LNCAP (cell line): ENCODE results near the gene MT1A.

Experiments used
- TF ChIP-seq, protein P1 (sequence below): fragments of 450-650 bp; IDR thresholded peaks from 2 replicates; pipeline ENCODE4 v1.5.1; 2017; ENCODE audit warnings: mild to moderate bottlenecking

MT1A gene

DNA sequence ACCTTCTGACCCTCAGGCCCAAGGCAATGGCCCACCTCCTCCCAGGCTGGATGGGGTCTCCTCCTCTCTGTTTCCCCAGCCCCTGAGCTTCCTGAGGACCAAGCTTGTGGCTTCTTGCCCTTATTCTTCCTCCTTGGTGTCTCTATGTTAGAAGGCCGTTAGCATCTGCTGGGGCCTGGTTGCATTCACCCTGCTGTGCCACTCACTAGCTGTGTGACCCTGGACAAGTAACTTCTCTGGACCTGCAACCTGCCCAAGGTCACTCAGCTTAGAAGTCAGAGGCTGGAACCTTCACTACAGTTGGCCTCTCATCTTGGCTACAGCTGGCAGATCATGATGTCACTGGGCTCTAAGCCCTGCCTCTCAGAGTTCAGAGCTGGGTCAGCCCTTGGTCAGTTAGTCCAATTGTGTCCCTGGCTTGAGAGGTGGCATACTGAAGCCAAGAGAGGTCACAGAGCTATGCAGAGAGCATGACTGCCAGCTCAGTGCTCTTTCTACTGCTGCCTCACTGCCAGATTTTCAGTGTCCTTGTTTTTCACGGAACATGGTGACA, 27.1 kb upstream of the MT1A start:
- TF ChIP-seq, protein P1, sequence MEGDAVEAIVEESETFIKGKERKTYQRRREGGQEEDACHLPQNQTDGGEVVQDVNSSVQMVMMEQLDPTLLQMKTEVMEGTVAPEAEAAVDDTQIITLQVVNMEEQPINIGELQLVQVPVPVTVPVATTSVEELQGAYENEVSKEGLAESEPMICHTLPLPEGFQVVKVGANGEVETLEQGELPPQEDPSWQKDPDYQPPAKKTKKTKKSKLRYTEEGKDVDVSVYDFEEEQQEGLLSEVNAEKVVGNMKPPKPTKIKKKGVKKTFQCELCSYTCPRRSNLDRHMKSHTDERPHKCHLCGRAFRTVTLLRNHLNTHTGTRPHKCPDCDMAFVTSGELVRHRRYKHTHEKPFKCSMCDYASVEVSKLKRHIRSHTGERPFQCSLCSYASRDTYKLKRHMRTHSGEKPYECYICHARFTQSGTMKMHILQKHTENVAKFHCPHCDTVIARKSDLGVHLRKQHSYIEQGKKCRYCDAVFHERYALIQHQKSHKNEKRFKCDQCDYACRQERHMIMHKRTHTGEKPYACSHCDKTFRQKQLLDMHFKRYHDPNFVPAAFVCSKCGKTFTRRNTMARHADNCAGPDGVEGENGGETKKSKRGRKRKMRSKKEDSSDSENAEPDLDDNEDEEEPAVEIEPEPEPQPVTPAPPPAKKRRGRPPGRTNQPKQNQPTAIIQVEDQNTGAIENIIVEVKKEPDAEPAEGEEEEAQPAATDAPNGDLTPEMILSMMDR = no peak

DNA sequence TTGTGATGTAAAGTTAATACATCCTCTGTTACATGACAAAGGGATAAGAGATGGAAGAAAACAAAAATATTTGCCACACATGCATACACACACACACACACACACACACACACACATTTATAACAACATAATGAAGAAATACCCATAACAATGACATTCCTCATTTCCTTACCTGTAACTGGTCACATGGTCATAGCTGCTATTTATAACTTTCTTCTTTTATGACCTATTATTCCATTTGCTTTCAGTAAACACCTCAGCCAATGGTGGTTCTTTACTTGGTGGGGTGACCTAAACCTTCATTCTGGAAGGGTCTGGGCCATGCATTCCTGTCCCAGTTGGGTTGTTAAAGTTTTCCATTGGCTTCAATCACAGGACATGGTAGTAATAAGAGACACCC, 24.8 kb upstream of the MT1A start:
- TF ChIP-seq, protein P1 = no peak

DNA sequence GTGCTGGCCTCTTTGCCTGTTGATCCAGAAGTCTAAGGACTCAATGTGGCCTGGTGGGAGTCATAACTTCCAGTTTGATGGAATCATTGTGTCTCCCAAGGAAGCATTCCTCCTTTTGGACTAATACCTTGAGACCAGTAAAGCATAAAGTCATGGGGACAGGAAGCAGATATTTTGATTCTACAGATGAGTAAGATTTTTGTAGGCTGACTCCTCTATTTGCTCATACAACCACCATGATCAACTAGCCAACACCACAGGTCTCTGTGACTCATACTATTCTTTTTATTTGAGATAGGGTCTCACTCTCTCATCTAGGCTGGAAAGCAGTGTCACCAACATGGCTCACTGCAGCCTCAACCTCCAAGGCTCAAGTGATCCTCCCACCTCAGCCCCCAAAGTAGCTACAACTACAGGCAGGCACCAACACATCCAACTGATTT, 23.9 kb upstream of the MT1A start:
- TF ChIP-seq, protein P1 = no peak

DNA sequence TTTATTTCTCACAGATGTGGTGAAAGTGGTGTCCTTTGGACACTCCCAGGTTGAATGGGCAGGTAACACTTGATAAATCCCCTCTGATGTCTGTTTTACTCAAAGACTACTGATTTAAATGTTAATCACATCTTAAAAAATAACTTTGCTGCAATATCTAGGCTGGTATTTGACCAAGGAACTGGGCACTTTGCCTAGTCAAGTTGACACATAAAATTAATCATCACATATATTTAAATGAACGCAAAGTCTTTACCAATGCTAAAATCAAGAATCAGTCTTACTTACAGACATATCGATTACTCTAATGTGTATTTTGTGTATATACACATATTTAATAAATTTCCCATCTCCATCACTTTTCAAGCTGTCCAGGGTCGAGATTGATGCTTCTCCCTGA, 23.1 kb upstream of the MT1A start:
- TF ChIP-seq, protein P1 = no peak

DNA sequence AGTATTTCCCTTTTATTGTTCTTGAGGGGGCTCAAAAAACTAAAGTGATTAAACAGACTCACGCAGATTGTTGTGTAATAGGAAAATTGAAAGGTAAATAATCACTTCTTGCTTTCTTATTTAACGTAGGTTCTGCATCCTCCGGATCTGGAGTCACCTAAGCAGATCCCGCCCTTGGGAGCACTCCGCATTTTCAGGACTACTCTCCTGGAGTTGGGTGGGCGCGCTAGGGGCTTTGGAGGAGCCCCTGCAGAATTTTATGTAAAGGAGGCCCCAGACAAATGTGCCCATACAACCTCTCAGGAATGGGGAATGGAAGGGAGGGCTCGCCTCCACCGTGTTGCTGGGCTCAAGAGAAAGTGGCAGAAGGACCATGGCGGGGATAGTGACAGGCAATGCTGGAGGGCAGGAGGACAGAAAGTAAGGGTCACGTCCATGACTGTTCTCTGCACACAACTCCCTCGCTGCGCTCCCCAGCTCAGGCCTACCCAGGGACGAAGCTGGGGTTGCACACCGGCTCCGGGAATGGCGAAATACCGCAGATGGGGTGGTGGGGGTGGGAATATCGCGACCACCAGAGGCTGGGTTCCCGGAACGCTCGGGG, 21.8 kb upstream of the MT1A start:
- TF ChIP-seq, protein P1 = no peak

DNA sequence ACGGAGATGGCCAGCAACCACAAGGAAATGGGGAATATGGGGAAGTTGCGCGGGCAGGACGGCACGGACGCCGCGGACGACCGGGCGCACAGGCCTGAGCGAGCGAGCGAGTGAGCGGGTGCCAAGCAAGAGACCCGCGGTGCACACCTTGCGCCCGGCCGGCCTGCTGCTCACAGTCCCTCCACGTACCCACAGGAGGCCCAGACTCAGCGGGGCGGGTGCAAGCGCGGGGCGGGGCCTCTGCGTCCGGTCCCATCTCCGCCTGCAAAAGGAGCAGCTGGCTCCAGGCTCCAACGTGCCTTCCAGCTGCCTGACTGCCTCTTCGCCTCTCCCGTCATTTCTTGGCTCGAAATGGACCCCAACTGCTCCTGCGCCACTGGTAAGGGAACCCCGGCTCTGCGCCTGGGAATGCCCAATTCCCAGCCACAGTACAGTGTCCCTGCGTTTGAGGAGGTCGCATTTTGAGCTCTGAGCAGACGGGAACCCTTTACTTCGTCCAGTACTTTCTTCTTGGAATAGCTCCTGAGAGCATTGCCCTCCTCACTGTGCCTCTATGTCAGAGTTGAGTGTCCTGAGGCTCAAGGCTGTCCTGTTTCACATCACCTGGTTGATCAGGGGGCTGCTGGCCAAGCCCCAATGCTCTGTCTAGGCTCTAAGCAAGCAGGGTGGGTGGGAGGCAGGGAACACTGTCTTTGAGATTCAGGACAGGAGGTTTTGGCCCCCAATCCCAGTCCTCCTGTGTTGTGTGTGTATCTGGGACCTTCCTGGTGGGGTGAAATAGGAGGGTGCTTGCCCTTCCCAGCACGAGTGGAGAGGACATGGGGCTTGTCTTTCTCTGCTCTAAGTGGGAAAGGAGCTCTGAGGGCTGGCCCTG, 21.0 kb upstream of the MT1A start:
- TF ChIP-seq, protein P1 = no peak

DNA sequence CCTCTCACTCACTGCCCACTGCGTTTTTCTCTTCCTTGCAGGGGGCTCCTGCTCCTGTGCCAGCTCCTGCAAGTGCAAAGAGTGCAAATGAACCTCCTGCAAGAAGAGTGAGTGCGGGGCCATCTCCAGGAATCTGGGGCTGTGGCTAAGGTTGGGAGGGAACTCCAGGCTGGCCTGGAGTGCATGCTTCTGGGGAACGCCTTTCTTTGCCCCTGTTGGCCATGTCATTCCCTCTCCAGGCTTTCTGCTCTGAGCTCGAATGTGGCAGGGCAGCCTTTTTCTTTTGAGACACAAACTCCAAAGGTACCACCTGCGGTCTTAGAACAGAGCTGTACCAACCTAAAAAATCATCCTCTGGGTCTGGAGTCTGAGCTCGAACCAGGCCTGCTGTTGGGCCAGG, 20.3 kb upstream of the MT1A start:
- TF ChIP-seq, protein P1 = no peak
